K562 (cell line): ENCODE data around the gene SCFD2. TPM values are rescaled to one million over a fixed set of nuclear protein-coding genes. Genes with fewer than 3 reads are reported as not detected.

Experiments
- ARHGAP35 ChIP-seq: fragments of 450-650 bp; IDR thresholded peaks from 2 replicates; pipeline ENCODE4 v1.6.1; 2018; ENCODE audit not compliant: partially characterized antibody
- C11orf30 ChIP-seq: fragments of 450-650 bp; IDR thresholded peaks from 2 replicates; pipeline ENCODE4 v1.6.1; 2016; ENCODE audit warnings: low read depth, mild to moderate bottlenecking
- CC2D1A ChIP-seq: fragments of 450-650 bp; IDR thresholded peaks from 2 replicates; pipeline ENCODE4 v1.6.1; 2017; ENCODE audit warnings: mild to moderate bottlenecking
- CHCHD3 ChIP-seq: fragments of 250-450 bp; sonication (Bioruptor Pico); IDR thresholded peaks from 2 replicates; pipeline ENCODE4 v2.1.2; 2022; ENCODE audit warnings: mild to moderate bottlenecking
- CXXC5 ChIP-seq: fragments of 250-450 bp; sonication (Bioruptor Pico); IDR thresholded peaks from 2 replicates; pipeline ENCODE4 v1.8.0; 2022; ENCODE audit warnings: inconsistent platforms, mild to moderate bottlenecking, moderate library complexity
- DDX20 ChIP-seq: fragments of 450-650 bp; IDR thresholded peaks from 2 replicates; pipeline ENCODE4 v1.6.1; 2016; ENCODE audit warnings: missing genetic modification characterization, low read depth, mild to moderate bottlenecking, missing compliant biosample characterization, moderate library complexity
- DIDO1 ChIP-seq: fragments of 450-650 bp; IDR thresholded peaks from 2 replicates; pipeline ENCODE4 v1.6.1; 2016; ENCODE audit warnings: low read depth, missing biosample characterization, missing genetic modification characterization
- DPF2 ChIP-seq: fragments of 450-650 bp; IDR thresholded peaks from 2 replicates; pipeline ENCODE4 v1.6.1; 2016
- EP300 ChIP-seq: IDR thresholded peaks from 2 replicates; pipeline ENCODE4 v1.6.1; 2012; ENCODE audit warnings: low read length, improper control_type of control experiment
- LEF1 ChIP-seq: fragments of 450-650 bp; IDR thresholded peaks from 2 replicates; pipeline ENCODE4 v1.6.1; 2016; ENCODE audit warnings: mild to moderate bottlenecking
- PML ChIP-seq: IDR thresholded peaks from 2 replicates; pipeline ENCODE4 v1.6.1; 2012; ENCODE audit warnings: low read length, inconsistent platforms
- PTRF ChIP-seq: fragments of 450-650 bp; IDR thresholded peaks from 2 replicates; pipeline ENCODE4 v1.6.1; 2016; ENCODE audit warnings: mild to moderate bottlenecking, missing genetic modification characterization, missing compliant biosample characterization
- PYGO2 ChIP-seq: fragments of 450-650 bp; IDR thresholded peaks from 2 replicates; pipeline ENCODE4 v1.6.1; 2016; ENCODE audit warnings: mild to moderate bottlenecking, missing genetic modification characterization, moderate library complexity, missing compliant biosample characterization
- RBM25 ChIP-seq: fragments of 200-400 bp; formaldehyde crosslinking; IDR thresholded peaks from 2 replicates; pipeline ENCODE4 v1.6.1; 2018; ENCODE audit warnings: low read length, low read depth, moderate library complexity; ENCODE audit not compliant: severe bottlenecking
- SRF ChIP-seq, 2 experiments: fragments of 250-450, 450-650 bp in 1 of 2; sonication (Bioruptor Pico) in 1 of 2; sonication (generic) in 1 of 2; formaldehyde crosslinking; IDR thresholded peaks; 2 replicates each; pipeline versions ENCODE4 v1.5.0 to v1.5.1; 2020 to 2022; ENCODE audit warnings: mild to moderate bottlenecking in 1 of 2, missing genetic modification reagents in 1 of 2
- SUPT5H ChIP-seq: fragments of 450-650 bp; IDR thresholded peaks from 2 replicates; pipeline ENCODE4 v1.6.1; 2016
- TCF7 ChIP-seq: sonication (generic); IDR thresholded peaks from 2 replicates; pipeline ENCODE4 v1.6.1; 2016; ENCODE audit warnings: antibody characterized with exemption, borderline replicate concordance
- U2AF1 ChIP-seq: fragments of 200-400 bp; formaldehyde crosslinking; optimal IDR thresholded peaks from 2 replicates; pipeline ENCODE3; 2017; ENCODE audit warnings: mild to moderate bottlenecking, low read depth, low read length, moderate library complexity
- U2AF2 ChIP-seq: fragments of 200-400 bp; formaldehyde crosslinking; optimal IDR thresholded peaks from 2 replicates; pipeline ENCODE3; 2017; ENCODE audit warnings: low read depth, mild to moderate bottlenecking, low read length
- ZNF77 ChIP-seq: fragments of 250-450 bp; sonication (Bioruptor Pico); IDR thresholded peaks from 2 replicates; pipeline ENCODE4 v1.5.0; 2020
- ZNF778 ChIP-seq: fragments of 450-650 bp; formaldehyde crosslinking; IDR thresholded peaks from 2 replicates; pipeline ENCODE4 v1.4.0; 2020; ENCODE audit warnings: mild to moderate bottlenecking, moderate library complexity
- polyA plus RNA-seq, 8 experiments: library from polyadenylated mRNA; depleted of rRNA in 4 of 8; stranded (reverse) in 5 of 8; unstranded in 3 of 8; fragments of >200 nt; fragmentation: Nextera tagmentation in 2 of 8; fragmentation: Illumina TruSeq in 1 of 8; extraction: Ambion mirVana in 2 of 8; extraction: Trizol in 1 of 8; gene quantifications; 2 replicates each; pipeline versions ENCODE4 v1.2.1 to v1.2.3, GENCODE V29; 2011 to 2014; ENCODE audit warnings: inconsistent platforms in 1 of 8, missing spikeins in 1 of 8
- total RNA-seq, 7 experiments: library from RNA; depleted of rRNA in 6 of 7; stranded (reverse); fragments of >200 nt in 6 of 7; fragmentation: Illumina TruSeq in 2 of 7; extraction: Trizol in 2 of 7; gene quantifications; 2 replicates each; pipeline versions ENCODE4 v1.2.1 to v1.2.3, GENCODE V29; 2011 to 2021; ENCODE audit warnings: low replicate concordance in 1 of 7
- TF ChIP-seq, protein P1 (sequence below): fragments of 250-450 bp; sonication (Bioruptor Pico); IDR thresholded peaks from 2 replicates; pipeline ENCODE4 v1.8.0; 2022; ENCODE audit warnings: inconsistent platforms, mild to moderate bottlenecking, moderate library complexity, borderline replicate concordance
- TF ChIP-seq, protein P2 (sequence below): sonication (generic); formaldehyde crosslinking; IDR thresholded peaks from 2 replicates; pipeline ENCODE4 v1.8.1; 2023; ENCODE audit warnings: mild to moderate bottlenecking, missing genetic modification reagents, moderate library complexity
- TF ChIP-seq, protein P3 (sequence below): fragments of 250-450 bp; sonication (Bioruptor Pico); IDR thresholded peaks from 2 replicates; pipeline ENCODE4 v1.8.0; 2022; ENCODE audit warnings: moderate library complexity, mild to moderate bottlenecking, inconsistent platforms
- TF ChIP-seq, protein P4 (sequence below): IDR thresholded peaks from 2 replicates; pipeline ENCODE4 v1.6.1; 2011; ENCODE audit not compliant: insufficient read length; ENCODE audit errors: extremely low read depth
- TF ChIP-seq, protein P5 (sequence below): sonication (generic); formaldehyde crosslinking; IDR thresholded peaks from 2 replicates; pipeline ENCODE4 v1.8.0; 2022; ENCODE audit warnings: missing genetic modification reagents, mild to moderate bottlenecking, moderate library complexity, borderline replicate concordance

SCFD2 gene
- total and polyA plus RNA-seq, 9 of the 15 experiments (the other 6 are each of a cell fraction or from before 2014, with no cell fraction given), result 5.7 to 30.3 (median 22.8) TPM

DNA sequence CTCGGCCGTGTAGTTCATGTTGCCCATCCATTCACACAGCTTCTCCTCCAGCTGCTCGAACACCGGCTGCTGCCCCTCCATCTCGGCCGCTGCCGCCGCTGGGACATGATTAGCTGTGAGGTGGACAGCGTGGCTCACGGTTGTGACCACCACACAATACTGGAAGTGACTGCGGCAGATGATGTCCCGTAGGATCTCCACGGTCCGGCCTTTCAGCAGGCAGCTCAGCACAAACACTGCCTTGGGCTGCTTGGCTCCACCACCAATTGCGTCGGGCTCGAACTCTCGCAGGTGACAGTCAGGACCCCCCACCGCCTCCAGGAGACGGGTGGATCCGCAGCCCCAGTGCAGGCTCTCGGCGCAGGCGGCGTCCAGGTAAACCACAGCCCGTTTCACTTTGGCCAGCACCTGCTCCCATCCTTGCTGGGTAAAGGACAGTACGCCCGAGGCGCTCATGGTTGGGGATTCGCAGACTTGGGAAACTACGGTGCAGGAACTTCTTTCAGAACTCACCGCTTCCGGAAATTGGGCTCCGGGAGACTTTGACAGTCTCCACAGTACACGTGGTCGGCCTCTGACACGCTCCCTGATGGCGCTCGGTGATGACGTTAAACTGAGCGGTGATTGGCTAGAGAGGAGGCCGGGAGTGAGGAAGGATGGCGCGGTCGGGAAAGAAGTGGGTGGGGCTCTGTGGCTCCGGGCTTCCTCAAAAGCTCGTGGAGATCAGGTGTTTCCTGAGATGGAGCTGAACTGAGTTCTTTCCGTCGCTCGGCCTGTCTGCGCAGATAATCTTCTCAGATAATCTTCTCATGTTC is at the start of gene SCFD2 (continued):
- TF ChIP-seq, protein P1, sequence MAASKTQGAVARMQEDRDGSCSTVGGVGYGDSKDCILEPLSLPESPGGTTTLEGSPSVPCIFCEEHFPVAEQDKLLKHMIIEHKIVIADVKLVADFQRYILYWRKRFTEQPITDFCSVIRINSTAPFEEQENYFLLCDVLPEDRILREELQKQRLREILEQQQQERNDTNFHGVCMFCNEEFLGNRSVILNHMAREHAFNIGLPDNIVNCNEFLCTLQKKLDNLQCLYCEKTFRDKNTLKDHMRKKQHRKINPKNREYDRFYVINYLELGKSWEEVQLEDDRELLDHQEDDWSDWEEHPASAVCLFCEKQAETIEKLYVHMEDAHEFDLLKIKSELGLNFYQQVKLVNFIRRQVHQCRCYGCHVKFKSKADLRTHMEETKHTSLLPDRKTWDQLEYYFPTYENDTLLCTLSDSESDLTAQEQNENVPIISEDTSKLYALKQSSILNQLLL (CRISPR knock-in tag), result no peak
- TF ChIP-seq, protein P2, sequence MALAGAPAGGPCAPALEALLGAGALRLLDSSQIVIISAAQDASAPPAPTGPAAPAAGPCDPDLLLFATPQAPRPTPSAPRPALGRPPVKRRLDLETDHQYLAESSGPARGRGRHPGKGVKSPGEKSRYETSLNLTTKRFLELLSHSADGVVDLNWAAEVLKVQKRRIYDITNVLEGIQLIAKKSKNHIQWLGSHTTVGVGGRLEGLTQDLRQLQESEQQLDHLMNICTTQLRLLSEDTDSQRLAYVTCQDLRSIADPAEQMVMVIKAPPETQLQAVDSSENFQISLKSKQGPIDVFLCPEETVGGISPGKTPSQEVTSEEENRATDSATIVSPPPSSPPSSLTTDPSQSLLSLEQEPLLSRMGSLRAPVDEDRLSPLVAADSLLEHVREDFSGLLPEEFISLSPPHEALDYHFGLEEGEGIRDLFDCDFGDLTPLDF, result no peak
- no peak for TF ChIP-seq DDX20 (tag)
- TF ChIP-seq, protein P3, sequence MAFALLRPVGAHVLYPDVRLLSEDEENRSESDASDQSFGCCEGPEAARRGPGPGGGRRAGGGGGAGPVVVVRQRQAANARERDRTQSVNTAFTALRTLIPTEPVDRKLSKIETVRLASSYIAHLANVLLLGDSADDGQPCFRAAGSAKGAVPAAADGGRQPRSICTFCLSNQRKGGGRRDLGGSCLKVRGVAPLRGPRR (CRISPR knock-in tag), result no peak
- TF ChIP-seq, protein P4, sequence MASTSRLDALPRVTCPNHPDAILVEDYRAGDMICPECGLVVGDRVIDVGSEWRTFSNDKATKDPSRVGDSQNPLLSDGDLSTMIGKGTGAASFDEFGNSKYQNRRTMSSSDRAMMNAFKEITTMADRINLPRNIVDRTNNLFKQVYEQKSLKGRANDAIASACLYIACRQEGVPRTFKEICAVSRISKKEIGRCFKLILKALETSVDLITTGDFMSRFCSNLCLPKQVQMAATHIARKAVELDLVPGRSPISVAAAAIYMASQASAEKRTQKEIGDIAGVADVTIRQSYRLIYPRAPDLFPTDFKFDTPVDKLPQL, result peak; percentile 11
- no peak for TF ChIP-seq SRF (CRISPR knock-in tag; IDR thresholded peaks at IDR 0.05)
- no peak for TF ChIP-seq RBM25
- TF ChIP-seq ZNF778 (CRISPR knock-in tag), result no peak
- no peak for TF ChIP-seq CHCHD3
- TF ChIP-seq, protein P5, sequence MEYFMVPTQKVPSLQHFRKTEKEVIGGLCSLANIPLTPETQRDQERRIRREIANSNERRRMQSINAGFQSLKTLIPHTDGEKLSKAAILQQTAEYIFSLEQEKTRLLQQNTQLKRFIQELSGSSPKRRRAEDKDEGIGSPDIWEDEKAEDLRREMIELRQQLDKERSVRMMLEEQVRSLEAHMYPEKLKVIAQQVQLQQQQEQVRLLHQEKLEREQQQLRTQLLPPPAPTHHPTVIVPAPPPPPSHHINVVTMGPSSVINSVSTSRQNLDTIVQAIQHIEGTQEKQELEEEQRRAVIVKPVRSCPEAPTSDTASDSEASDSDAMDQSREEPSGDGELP, result peak; percentile 81
- 0 out of 2 replicates have a peak, but pooled peaks have one; percentile 20 for TF ChIP-seq PML
- TF ChIP-seq U2AF1, result no peak
- TF ChIP-seq CXXC5 (CRISPR knock-in tag), result peak; percentile 93
- TF ChIP-seq PYGO2, result no peak
- TF ChIP-seq LEF1, result 0 out of 2 replicates have a peak, but pooled peaks have one; percentile 37
- TF ChIP-seq EP300, result peak; percentile 36; the same call in 1 of the 2 replicates
- no peak for TF ChIP-seq ARHGAP35
- no peak for TF ChIP-seq ZNF77 (CRISPR knock-in tag)
- TF ChIP-seq DIDO1 (tag), result peak; percentile 60; the same call in 1 of the 2 replicates
- peak; percentile 63 for TF ChIP-seq SUPT5H
- TF ChIP-seq CC2D1A, result peak; percentile 59; the same call in 1 of the 2 replicates
- no peak for TF ChIP-seq PTRF (tag)
- no peak for TF ChIP-seq TCF7
- TF ChIP-seq C11orf30, result peak; percentile 87
- TF ChIP-seq DPF2, result peak; percentile 74
- no peak for TF ChIP-seq U2AF2
